ENCODE measurements around the gene SEMA6A.

- TF ChIP-seq CTCF (IDR thresholded peaks at IDR 0.05): no peak
- no peak for TF ChIP-seq ESRRA (CRISPR knock-in tag; IDR thresholded peaks at IDR 0.05; ENCODE audit: borderline replicate concordance)
- TF ChIP-seq ETV6 (CRISPR knock-in tag; IDR thresholded peaks at IDR 0.05): no peak
- no peak for TF ChIP-seq SOX15 (CRISPR knock-in tag; IDR thresholded peaks at IDR 0.05)
- no peak for TF ChIP-seq TP53 (CRISPR knock-in tag; IDR thresholded peaks at IDR 0.05)
- TF ChIP-seq JUN (CRISPR knock-in tag; IDR thresholded peaks at IDR 0.05): no peak
- no peak for TF ChIP-seq ZNF138 (CRISPR knock-in tag; conservative IDR thresholded peaks at IDR 0.05)
- no peak for TF ChIP-seq FOXP4 (CRISPR knock-in tag; IDR thresholded peaks at IDR 0.05)
- TF ChIP-seq MAX (CRISPR knock-in tag; IDR thresholded peaks at IDR 0.05): no peak
- no peak for TF ChIP-seq MXD4 (CRISPR knock-in tag; IDR thresholded peaks at IDR 0.05; ENCODE audit: borderline replicate concordance)
- TF ChIP-seq, protein P1, sequence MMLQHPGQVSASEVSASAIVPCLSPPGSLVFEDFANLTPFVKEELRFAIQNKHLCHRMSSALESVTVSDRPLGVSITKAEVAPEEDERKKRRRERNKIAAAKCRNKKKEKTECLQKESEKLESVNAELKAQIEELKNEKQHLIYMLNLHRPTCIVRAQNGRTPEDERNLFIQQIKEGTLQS (CRISPR knock-in tag; conservative IDR thresholded peaks at IDR 0.05): no peak
- TF ChIP-seq ZBTB43 (CRISPR knock-in tag; IDR thresholded peaks at IDR 0.05): no peak
- no peak for TF ChIP-seq NFE2L1 (CRISPR knock-in tag; IDR thresholded peaks at IDR 0.05)
Measured at GRCh38 chr5:116444373-116445295, 130.0 kb downstream of the SEMA6A start.
